Measurements from ENCODE around the gene SMCR8. TPM values are rescaled to one million over a fixed set of nuclear protein-coding genes. Genes with fewer than 3 reads are reported as not detected.
A peak's percentile ranks its signal among the peaks of the same experiment; 100 is the strongest.
"Not testable (repeated sequence)": the region's sequence is repeated elsewhere in the genome, so short reads cannot be mapped to it uniquely, and the experiment has no call there.

Gene SMCR8
- 18.2 and 21.9 TPM in 2 replicates for total RNA-seq

DNA sequence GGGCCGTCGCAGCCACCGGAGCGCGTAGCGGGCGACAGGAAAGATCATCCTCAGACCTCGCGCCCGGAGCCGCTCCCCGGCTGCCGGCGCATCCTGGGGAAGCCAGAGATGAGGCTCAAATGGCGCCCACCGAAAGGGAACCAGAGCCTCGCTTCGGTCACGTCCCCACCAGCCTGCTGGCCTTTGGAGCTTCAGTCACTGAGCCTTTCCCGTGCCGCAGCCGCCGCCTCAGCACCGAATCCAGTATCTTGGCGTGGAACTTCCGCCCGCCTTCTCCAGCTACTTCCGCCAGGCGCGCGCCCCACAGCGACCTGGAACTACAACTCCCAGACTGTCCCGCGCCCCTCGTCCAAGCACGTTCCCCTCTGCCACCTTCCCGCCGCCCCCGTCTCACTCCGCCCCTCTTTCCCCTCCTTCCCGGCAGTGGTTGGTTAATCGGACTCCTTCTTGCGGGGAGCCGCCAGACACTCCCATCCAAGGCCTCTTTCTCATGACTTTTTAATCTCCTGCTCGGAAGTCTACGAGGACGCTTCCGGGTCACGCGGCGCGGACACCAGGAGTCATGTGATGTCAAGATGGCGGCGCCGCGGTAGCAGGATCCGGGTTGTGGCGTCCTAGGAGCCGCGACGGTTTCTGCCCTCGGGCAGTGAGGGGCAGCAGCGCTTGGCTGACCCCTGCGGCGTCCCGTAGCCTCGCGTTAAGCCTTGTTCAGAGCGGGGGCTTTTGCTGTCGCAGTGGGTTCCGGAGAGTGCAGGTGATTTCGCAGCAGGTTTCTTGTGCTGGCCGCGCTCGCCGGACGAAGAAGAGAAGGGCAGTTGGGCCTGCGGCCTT lies at the start of gene SMCR8, which contains the start of gene TOP3A:
TSS of gene SMCR8 (plus strand) at position 563 of the 831 bp plus-strand sequence. CDS start 497 bp downstream, outside the sequence.
TSS of gene TOP3A (minus strand) at position 264 of the 831 bp plus-strand sequence. CDS start at position 48, 216 bp downstream.
- DNase-seq (ENCODE audit: extremely low read depth, low read depth, low spot score): peak; percentile 72

- DNase-seq (ENCODE audit: extremely low read depth, low read depth, low spot score): no peak
Observed at GRCh38 chr17:18267366-18267765, 47.7 kb upstream of the SMCR8 start.

GRCh38 chr17:18267927-18268711 lies 47.0 kb upstream of the SMCR8 start:
- no peak for DNase-seq (ENCODE audit: extremely low read depth, low read depth, low spot score)

DNA sequence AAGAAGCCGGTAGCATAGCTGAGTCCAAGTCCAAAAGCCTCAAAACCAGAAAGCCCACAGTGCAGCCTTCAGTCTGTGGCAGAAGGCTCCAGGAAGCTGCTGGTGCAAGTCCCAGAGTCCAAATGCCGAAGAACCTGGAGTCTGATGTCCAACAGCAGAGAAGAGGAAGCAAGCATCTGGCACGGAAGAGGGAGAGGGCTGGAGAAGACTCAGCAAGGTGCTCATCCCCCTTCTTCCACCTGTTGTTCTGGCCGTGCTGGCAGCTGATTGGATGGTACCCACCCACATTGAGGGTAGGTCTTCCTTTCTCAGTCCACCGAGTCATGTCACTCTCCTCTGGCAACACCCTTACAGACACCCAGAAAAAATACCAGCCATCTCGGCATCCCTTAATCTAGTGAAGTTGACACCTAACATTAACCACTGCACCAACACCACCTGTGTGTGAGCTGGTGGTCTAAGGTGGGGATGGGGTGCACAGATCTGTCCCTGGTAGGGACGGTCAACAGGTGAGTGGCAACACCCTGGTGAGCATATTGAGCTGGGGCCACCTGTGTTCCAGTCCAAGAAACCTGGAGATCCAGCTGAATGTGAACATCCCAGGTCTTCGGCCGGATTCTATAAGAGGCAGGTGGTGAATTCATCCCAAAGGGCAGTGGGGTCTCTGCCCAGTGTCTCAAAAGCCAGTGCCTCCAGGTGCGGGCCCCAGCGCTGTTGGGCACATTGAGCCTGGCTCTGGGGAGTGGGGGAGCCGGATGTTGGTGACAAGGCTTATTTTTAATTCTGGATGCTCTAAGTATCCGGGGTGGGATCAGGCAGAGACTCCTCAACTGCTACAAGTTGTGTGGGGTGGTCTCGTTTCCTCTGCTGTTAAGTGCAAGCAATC lies 44.8 kb upstream of the SMCR8 start:
- no peak for DNase-seq (ENCODE audit: extremely low read depth, low read depth, low spot score)

DNA sequence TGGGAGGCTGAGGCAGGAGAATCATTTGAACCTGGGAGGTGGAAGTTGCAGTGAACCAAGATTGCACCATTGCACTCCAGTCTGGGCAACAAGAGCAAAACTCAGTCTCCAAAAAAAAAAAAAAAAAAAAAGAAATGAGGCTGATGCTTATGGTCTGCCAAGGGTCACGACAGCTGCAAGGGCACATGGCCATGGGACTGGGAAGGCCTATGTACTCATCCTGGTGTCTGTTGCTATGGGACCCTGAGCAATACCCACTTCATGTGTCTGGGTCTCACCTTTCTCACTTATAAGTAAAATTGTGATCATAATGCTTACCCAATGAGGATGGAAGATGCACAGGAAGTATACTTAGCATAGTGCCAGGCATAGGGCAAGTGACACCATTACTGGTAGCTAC lies 38.0 kb upstream of the SMCR8 start:
- no peak for DNase-seq (ENCODE audit: extremely low read depth, low read depth, low spot score)

DNA sequence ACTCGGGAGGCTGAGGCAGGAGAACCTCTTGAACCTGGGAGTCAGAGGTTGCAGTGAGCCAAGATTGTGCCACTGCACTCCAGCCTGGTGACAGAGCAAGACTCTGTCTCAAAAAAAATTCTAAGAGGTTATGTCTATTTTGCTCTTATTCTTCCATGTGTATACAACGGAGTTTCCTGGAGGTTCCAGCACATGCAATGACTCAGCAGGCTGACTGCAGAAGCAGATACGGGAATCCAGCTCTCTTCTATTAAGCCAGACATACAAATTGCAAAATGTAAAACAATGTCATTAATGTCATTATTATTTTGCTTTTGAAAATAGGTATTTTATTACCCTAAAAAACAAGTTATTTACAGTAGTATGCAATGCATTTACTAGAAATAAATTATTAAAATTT lies 36.2 kb upstream of the SMCR8 start:
- no peak for DNase-seq (ENCODE audit: extremely low read depth, low read depth, low spot score)

GRCh38 chr17:18280249-18280648 lies 34.8 kb upstream of the SMCR8 start:
- DNase-seq (ENCODE audit: extremely low read depth, low read depth, low spot score): no peak

GRCh38 chr17:18280766-18281371 lies 34.2 kb upstream of the SMCR8 start:
- no peak for DNase-seq (ENCODE audit: extremely low read depth, low read depth, low spot score)

- no peak for DNase-seq (ENCODE audit: extremely low read depth, low read depth, low spot score)
Observed at GRCh38 chr17:18281788-18282187, 33.3 kb upstream of the SMCR8 start.

- no peak for DNase-seq (ENCODE audit: extremely low read depth, low read depth, low spot score)
Observed at GRCh38 chr17:18285296-18285695, 29.8 kb upstream of the SMCR8 start.

DNA sequence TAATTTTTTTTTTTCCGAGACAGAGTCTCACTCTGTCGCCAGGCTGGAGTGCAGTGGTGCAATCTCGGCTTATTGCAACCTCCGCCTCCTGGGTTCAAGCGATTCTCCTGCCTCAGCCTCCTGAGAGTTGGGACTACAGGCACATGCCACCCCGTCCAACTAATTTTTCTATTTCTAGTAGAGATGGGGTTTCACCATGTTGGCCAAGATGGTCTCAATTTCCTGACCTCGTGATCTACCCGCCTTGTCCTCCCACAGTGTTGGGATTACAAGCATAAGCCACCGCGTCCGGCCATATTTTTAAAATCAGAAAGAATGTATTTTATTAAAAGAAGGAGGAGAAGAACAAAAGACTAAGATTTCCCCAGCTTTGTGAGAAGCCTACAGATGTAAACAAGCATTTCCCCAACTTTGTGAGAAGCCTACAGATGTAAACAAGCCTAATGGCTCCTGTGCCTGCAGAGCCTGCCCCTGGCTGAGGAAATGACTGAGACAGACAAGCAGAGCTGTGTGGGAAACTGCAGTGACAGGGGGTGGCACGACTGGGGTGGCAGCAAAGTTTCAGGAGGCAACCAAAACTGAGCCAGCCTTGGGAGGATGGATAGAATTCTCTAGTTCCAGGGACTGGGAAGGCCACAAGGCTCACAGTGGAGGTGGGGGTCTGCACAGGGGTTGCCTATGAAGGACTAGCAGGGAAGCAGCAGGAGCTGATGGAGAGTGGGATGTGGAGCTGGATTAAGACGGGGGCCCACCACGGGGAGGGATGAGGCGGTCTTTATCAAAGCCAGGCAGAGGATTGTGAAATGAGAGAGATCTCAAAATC lies 23.2 kb upstream of the SMCR8 start:
- no peak for DNase-seq (ENCODE audit: extremely low read depth, low read depth, low spot score)

DNA sequence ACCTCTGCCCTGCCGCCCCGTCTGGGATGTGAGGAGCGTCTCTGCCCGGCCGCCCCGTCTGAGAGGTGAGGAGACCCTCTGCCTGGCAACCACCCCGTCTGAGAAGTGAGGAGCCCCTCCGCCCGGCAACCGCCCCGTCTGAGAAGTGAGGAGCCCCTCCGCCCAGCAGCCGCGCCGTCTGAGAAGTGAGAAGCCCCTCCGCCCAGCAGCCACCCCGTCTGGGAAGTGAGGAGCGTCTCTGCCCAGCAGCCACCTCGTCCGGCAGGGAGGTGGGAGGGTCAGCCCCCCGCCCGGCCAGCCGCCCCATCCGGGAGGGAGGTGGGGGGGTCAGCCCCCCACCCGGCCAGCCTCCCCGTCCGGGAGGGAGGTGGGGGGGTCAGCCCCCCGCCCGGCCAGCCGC lies 17.0 kb upstream of the SMCR8 start:
- not testable (repeated sequence) for DNase-seq (ENCODE audit: extremely low read depth, low read depth, low spot score)

- no peak for DNase-seq (ENCODE audit: extremely low read depth, low read depth, low spot score)
Observed at GRCh38 chr17:18300725-18301480, 14.2 kb upstream of the SMCR8 start.

DNA sequence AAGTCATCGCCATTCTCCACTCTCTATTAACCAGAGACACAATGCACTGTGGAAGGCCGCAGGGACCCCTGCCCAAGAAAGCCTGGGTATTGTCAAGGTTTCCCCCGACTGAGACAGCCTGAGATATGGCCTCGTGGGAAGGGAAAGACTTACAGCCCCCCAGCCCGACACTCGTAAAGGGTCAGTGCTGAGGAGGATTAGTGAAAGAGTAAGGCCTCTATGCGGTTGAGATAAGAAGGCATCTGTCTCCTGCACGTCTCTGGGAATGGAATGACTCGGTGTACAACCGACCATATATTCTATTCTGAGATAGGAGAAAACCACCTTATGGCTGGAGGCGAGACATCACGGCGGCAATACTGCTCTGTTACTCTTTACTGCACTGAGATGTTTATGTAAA lies 11.9 kb upstream of the SMCR8 start:
- DNase-seq (ENCODE audit: extremely low read depth, low read depth, low spot score): not testable (repeated sequence)

GRCh38 chr17:18309202-18309601 lies 5.9 kb upstream of the SMCR8 start:
- no peak for DNase-seq (ENCODE audit: extremely low read depth, low read depth, low spot score)

DNA sequence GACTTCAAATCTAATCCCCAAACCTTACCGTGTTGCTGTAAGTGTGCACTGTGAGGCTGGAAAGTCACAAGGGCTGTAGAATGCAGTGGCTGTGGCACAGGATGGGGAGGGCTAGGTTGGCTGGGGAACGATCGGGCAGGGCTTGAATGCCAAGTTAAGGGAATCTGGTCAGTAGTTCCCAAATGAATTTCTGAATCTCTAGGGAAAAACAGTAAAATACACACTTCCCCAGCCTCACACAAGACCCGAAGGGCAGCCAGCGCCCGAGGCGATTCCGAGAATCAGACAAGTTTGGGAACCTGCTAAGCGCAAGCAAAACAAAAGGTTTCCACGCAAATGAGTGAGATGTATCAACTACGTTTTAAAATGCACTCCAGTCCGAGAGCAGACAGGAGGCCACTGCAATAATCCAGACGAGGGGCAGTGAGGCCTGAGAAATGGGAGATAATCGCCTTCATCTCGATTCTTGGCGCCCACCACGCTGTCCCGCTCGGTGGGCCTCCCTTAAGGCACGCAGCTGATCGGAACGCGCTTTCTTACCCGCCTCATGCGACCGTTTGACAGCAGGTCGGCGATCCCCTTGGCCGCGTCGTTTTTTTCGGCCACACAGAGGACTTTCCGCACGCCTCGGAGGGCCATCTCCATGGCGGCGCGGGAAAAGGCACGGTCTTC lies 898 bp upstream of the SMCR8 start:
- no peak for DNase-seq (ENCODE audit: extremely low read depth, low read depth, low spot score)

DNA sequence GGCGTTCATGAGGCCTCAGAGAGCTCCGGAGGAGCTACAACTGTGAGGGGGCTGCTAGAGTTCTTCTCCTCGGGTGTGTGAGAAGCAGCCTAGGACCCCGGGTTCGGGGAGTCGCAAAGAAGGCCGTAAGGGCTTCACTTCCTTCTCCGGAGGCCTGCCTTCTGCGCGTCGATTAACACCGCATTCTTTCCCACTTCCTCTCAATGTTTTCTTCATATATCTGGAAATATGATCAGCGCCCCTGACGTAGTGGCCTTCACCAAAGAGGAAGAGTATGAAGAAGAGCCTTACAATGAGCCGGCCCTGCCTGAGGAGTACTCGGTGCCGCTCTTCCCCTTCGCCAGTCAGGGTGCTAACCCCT lies 449 bp downstream of the SMCR8 start:
- no peak for DNase-seq (ENCODE audit: extremely low read depth, low read depth, low spot score)

GRCh38 chr17:18315961-18316360 lies 868 bp downstream of the SMCR8 start:
- no peak for DNase-seq (ENCODE audit: extremely low read depth, low read depth, low spot score)
